Eye (tissue), 1 donor: ENCODE measurements around the gene HPCA.

Experiments
- DNase-seq: peaks from one replicate; pipeline ENCODE4 v3.0.0-alpha.2; 2015

HPCA gene

DNA sequence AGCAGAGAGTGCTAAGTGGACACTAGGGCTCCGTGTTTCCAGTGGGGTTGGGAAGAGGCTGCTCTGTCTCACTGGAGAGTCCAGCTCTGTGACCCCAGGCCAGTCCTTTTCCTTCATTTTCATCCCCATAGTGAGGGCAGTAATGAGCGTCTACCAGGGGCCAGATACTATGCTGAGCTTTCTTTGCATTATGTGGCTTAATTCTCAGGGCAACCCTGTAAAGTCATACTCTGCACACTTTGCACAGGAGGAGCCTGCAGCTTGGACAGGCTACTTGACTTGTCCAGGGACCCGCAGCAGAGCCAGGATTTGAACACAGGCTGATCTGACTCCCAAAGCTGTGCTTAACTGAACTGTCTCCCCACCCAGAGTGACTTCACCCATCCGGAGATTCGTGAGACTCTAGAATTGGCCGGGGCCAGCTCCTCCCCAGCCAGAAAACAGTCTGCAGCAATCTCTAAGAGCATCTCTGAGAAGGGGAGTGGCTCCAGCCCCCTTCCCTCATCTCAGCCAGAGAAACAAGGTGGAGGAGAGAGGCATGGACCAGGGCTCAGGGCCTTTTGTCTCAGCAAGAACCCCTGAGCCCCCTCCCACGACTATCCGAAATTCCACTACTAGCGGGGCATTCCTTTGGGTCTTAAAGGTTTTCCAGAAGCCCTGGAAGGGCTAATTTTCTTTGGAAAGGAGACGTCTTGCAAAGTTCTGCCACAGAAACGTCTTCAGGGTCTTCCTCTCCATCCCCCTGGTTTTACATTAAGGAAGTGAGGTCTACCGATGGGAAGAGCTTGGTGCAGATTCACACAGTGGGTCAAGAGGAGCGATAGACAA is 14.7 kb upstream of the HPCA start:
- peak; percentile 52 for DNase-seq

DNA sequence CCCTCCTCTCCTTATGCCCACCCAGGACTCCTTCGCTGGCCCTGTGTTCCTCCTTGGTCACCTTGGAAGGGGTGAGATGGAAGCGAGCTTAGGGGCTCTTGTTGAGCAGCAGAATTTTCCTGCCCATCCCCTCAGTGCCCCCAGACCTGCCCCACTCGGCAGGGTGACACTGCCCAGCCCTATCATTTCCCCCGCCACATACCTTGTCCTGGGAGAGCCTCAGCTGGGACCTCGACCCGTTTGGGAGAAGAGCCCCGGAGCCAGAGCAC is 14.2 kb upstream of the HPCA start:
- no peak for DNase-seq

DNA sequence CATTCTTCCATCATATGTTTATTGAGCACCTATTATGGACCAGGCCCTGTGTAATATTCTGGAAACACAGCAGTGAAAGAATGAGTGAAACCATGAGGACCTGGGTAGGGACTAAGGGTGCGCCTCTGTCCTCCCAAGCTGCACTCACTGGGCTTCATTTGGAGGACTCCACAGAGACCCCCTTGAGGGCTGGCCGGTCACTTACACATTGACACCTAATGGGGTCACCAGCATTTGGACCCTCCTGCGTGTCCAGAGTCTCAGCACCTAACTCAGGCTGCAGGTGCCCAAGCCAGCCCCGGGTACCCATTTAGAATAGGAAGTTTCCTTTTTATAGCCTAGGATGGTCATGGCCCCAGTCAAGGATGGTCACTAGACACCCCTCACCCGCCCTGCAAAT is 12.8 kb upstream of the HPCA start:
- no peak for DNase-seq

GRCh38 chr1:32874860-32875752 is 11.2 kb upstream of the HPCA start:
- DNase-seq: no peak

DNA sequence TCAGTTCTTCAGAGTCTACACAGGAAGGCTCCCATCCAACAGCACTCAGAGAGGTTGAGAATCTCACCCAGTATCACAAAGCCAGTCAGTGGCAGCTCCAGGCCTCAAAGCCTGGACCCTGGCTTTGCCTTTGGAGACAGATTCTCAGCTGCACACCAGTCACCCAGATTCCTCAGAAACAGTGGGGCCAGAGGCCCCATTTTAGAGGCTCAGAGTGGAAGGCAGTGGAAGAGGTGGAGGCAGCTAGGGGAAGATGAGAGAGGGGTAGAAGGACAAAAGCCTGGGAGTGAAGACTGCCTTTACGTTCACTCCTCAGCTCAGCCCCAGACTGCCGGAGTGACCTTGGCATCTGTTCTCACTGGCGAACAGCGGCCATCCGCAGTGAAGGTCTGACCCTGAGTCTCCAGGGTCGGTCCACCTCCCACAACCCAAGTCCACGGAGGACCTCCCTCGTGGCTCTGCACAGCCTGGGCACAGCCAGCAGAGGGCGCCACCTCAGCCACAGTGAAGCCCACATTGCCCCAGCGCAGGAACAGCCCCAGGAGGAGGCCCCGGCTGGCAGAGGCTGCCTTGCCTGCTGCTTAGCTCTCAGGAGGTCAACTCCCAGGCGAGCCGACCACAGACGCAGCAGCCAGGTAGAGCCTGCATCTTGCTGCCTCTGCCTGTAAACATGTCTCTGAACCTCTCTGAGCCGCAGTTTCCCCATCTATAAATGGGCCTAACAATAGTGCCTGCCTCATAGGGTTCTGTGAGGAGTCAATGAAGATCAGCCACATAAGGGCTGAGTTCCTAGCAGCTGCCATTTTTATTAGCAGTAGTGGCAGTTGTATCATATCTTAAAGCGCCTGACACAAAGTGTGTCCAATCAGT is 9.7 kb upstream of the HPCA start:
- DNase-seq: peak; percentile 66

DNA sequence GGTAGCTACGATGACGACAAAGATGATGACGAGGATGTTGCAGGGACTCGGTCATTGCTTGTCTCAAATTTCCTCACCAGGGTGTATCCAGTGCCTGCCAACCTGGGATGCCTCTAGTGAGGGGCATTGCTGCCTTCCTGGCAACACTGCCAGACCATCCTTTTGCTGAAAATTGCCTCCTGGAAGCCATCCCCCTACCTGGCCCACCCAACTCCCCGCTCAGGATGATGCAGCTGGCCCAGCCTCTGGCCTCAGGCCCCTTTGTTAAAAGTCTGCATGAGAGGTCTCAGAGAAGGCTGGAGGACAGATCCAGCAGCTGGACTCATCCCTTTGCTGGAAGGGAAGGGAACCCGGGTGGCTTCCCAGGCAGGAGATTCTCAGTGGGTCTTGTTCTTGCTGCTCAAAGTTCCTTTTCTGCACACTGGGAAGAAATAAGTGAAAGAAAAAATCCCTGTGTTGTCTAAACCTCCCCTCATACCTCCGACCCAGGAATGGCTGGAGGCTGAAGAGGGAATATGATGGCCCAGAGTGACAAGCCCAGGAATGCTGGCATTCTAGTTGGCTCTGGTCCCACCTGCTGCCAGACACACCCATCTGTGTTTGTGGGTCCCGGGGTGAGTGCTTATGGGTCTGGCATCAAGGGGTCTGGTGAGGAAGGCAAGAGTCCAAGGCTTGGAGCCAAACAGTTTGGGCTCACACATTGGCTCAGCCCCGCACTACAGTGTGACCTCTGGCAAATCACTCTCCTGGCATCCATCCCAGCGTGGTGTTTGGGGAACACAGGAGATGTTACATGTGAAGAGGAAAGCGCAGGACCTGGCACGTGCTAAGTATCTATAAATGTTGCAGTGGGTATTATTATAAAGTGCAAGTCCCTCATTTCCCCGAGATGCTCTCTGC is 8.8 kb upstream of the HPCA start:
- no peak for DNase-seq

- no peak for DNase-seq
Observed at GRCh38 chr1:32878183-32878582, 8.1 kb upstream of the HPCA start.

DNA sequence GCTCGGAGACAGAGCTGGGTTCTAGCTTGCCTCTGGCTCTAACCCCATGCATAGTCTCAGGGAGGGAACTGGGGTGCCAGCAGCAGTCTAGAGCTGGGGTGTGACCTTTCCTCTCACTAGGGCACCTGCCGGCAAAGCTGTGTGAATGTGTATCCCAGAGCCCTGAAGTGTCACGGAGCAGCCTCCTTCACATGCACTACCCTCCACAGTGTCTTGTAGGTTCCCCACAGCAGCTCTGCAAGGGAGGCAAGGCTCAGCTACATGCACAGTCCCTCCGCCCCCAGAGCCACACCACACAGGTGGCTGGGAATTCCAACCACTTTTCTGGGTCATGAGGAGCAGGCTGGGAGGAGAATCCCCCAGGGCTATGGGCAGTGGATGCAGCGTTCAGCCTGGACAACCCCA is 7.7 kb upstream of the HPCA start:
- DNase-seq: no peak

- DNase-seq: no peak
Observed at GRCh38 chr1:32881291-32881690, 5.0 kb upstream of the HPCA start.

DNA sequence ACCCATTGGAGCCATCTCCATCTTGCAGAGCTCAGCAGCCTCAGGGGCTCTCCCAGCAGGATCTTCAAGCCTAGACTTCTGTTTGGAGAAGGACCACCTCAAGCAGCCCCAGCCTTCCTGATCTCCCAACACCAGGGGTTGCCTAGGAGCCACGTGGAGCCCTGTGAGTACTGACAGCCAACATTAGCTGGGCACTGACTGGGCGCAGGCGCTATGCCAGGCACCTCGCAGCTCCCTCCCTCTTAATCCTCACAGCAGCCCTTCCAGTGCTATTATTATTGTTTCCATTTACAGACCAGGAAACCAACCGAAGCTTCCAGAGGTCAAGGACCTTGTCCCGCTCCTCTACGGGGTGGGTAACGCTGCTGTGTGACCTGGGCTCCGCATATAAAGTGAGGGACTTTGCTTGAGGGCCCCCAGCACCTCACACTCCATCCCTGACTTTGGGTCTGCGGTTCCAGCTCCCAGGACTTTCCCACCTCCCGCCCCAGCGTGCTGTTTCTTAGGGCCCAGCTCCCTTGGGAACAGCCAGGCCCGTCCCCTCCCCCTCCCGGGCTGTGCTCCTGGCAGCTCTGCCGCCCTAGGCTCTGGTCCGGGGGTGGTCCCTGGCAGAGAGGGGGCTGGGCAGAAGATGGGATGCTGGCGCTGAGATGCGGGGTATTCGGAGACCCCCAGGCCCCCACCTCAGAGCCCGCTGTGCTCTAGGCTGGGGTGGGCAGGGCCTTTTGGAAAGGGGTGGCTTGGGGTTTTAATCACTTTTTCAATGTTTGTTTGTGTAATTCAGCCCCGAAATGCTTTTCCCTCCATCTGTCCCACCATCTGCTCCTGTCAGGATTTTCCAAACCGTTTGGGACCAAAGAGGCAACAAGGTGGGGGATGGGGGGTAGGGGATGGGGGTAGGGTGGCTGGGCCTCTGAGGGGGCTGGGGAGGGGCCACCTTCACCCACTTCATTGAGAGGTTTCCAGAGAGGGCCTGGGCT is 4.1 kb upstream of the HPCA start:
- no peak for DNase-seq

GRCh38 chr1:32883338-32884031 is 2.8 kb upstream of the HPCA start:
- no peak for DNase-seq

GRCh38 chr1:32884032-32884372 is 2.3 kb upstream of the HPCA start:
- no peak for DNase-seq

DNA sequence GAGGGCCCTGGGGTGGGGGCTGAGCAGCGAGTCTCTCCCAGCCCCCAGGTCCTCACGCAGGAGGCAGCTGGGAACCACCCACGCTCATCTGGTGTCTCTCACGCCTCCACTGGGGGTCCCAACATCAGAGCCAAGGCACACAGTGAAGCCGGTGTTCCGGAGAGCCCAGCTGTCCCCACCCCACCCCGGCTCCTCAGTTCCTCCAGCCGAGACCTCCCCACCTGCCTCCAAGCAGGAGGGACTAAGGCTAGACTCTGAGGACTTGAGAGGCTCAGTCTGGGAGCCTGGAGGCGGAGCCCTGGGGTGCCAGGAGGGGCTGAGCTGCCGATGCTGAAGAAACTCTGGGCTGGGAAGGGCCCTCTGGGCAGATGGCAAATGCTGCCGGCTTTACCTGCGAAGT is 1.6 kb upstream of the HPCA start:
- DNase-seq: no peak

DNA sequence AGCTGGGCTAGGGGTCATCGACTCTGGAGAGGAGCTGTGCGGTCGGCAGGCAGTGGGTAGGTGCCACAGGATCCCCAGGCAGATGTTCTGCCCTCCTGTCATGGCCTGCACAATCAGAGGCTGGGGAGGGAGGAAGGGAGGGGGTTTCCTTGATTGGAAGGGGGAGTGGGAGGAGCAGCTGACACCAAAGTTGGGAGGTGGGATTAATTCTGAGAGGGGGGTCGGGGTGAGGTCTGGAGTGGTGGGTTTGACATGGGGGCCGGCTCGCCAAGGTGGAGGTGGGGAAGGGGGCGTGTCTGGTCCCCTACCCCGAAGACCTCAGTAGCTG is 651 bp upstream of the HPCA start:
- DNase-seq: no peak

DNA sequence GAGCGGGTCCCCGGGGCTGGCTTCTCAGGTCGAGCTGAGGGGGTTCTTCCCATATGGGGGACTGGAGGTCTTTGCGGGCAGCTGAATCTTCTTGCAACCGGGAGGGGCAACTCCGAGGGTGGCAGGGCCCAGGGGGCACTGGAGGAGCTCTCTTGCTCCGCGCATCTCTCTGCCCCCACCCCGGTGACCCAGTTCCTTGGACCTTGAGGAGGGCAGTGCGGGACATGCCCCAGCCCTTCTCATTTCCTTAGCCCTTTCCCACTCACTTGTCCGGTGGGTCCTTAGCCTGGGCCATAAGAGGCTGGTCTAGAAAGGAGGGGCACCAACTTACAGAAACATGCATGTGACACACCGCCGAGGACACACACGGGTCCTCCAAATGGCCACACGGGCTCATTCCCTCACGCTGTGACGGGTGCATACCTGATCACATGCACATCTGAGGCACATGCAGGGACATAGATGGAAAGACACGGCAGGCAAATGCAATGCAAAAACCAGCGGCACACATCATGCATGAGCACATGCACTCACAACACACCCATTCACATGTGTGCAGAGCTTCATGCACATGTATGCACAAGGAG is 630 bp downstream of the HPCA start:
- DNase-seq: peak; percentile 31

DNA sequence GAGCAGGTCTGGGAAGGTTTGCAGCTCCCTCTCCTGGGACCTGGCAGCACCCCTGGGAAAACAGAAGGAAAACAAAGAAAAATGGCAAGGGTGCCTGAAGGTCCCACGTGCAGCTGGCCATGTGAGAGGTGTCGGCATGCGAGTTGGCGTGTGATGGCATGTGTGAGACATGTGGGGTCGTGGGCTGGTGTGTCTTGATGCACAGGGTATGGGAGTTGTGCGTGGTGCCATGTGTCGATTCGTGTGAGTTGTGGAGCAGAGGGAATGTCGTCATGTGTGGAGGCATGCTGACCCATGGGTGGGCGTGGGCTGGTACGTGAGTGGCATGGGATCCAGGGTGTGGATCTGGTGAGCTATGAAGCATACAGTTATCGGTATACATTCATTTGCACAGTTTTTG is 1.3 kb downstream of the HPCA start:
- no peak for DNase-seq

GRCh38 chr1:32888134-32888533 is 1.8 kb downstream of the HPCA start:
- no peak for DNase-seq

DNA sequence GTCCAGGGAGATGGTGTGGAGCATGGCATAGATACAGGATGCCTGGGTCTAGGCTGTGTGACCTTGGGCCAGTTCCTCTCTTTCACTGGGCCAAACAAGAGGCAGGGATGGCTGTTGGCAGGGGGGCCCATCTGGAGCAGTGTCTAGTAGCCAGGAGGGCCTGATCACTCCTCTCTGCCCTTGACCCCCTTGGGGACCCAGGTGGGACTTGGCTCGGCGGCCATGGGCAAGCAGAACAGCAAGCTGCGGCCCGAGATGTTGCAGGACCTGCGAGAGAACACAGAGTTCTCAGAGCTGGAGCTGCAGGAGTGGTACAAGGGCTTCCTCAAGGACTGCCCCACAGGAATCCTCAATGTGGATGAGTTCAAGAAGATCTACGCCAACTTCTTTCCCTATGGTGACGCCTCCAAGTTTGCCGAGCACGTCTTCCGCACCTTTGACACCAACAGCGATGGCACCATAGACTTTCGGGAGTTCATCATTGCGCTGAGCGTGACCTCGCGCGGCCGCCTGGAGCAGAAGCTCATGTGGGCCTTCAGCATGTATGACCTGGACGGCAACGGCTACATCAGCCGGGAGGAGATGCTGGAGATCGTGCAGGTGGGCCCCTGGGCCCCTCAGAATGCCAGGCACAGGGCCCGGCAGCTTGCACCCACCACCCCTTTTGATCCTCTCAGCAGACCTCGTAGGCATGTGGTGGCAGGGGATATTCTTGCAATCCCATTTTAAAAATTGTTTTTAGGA is 2.6 kb downstream of the HPCA start:
- DNase-seq: no peak

DNA sequence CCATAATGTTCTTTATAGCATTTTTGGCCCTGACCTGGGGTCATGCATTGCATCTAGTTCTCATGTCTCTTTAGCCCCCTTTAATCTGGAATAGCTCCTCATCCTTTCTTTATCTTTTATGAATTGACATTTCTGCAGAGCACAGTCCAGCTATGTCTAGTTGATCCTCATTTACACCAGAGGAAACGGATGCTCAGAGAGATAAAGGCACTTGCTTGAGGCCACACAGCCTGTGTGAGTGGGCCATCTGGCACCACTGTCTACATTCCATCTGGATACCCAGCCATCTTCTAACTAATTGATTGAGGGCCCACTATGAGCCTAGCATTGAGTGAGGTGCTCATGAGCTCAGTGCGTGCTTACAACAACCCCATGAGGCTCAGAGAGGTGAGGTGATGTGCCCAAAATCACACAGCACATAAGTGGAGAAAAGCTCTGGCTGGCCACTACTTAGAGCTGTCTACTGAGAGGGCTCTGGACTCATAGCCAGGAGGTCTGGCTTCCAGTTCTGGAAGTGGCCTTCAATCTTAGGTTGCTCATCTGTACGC is 3.5 kb downstream of the HPCA start:
- DNase-seq: no peak
